K562 (cell line): Measurements from ENCODE around the gene ZDHHC8. TPM values are rescaled to one million over a fixed set of nuclear protein-coding genes. Genes with fewer than 3 reads are reported as not detected.

Experiments
- BACH1 ChIP-seq: fragments of 200-800 bp; sonication (Bioruptor generic); IDR thresholded peaks from 2 replicates; pipeline ENCODE4 v1.6.1; 2016; ENCODE audit warnings: missing genetic modification characterization, missing compliant biosample characterization
- CXXC5 ChIP-seq: fragments of 250-450 bp; sonication (Bioruptor Pico); IDR thresholded peaks from 2 replicates; pipeline ENCODE4 v1.8.0; 2022; ENCODE audit warnings: inconsistent platforms, mild to moderate bottlenecking, moderate library complexity
- DDX20 ChIP-seq: fragments of 450-650 bp; IDR thresholded peaks from 2 replicates; pipeline ENCODE4 v1.6.1; 2016; ENCODE audit warnings: missing genetic modification characterization, low read depth, mild to moderate bottlenecking, missing compliant biosample characterization, moderate library complexity
- DIDO1 ChIP-seq: fragments of 450-650 bp; IDR thresholded peaks from 2 replicates; pipeline ENCODE4 v1.6.1; 2016; ENCODE audit warnings: low read depth, missing biosample characterization, missing genetic modification characterization
- ELF2 ChIP-seq: fragments of 250-450 bp; sonication (Bioruptor Pico); IDR thresholded peaks from 2 replicates; pipeline ENCODE4 v1.5.0; 2021; ENCODE audit warnings: mild to moderate bottlenecking
- ESRRA ChIP-seq: fragments of 450-650 bp; IDR thresholded peaks from 2 replicates; pipeline ENCODE4 v1.6.1; 2014; ENCODE audit warnings: low read depth, mild to moderate bottlenecking, moderate library complexity, borderline replicate concordance
- NFXL1 ChIP-seq: fragments of 450-650 bp; formaldehyde crosslinking; IDR thresholded peaks from 2 replicates; pipeline ENCODE4 v1.4.0; 2021; ENCODE audit warnings: mild to moderate bottlenecking
- NONO ChIP-seq, 2 experiments: fragments of 200-400 bp in 1 of 2; fragments of 450-650 bp in 1 of 2; formaldehyde crosslinking in 1 of 2; IDR thresholded peaks; 2 replicates each; pipeline ENCODE4 v1.6.1; 2017; ENCODE audit warnings: low read depth in 2 of 2, mild to moderate bottlenecking in 2 of 2, moderate library complexity in 2 of 2, low read length in 1 of 2
- PHF20 ChIP-seq: fragments of 450-650 bp; IDR thresholded peaks from 2 replicates; pipeline ENCODE4 v1.6.1; 2018; ENCODE audit not compliant: partially characterized antibody
- RBM15 ChIP-seq: fragments of 200-400 bp; formaldehyde crosslinking; IDR thresholded peaks from 2 replicates; pipeline ENCODE4 v1.6.1; 2018; ENCODE audit warnings: mild to moderate bottlenecking, low read length, moderate library complexity; ENCODE audit not compliant: insufficient read depth
- RHOXF2B ChIP-seq: fragments of 250-450 bp; sonication (Bioruptor Pico); conservative IDR thresholded peaks from 2 replicates; pipeline ENCODE4 v1.5.1; 2021
- ZEB2 ChIP-seq: fragments of 450-650 bp; IDR thresholded peaks from 2 replicates; pipeline ENCODE4 v1.6.1; 2016
- ZSCAN32 ChIP-seq: fragments of 450-650 bp; formaldehyde crosslinking; IDR thresholded peaks from 2 replicates; pipeline ENCODE4 v1.4.0; 2020; ENCODE audit warnings: mild to moderate bottlenecking, moderate library complexity
- polyA plus RNA-seq, 8 experiments: library from polyadenylated mRNA; depleted of rRNA in 4 of 8; stranded (reverse) in 5 of 8; unstranded in 3 of 8; fragments of >200 nt; fragmentation: Nextera tagmentation in 2 of 8; fragmentation: Illumina TruSeq in 1 of 8; extraction: Ambion mirVana in 2 of 8; extraction: Trizol in 1 of 8; gene quantifications; 2 replicates each; pipeline versions ENCODE4 v1.2.1 to v1.2.3, GENCODE V29; 2011 to 2014; ENCODE audit warnings: inconsistent platforms in 1 of 8, missing spikeins in 1 of 8
- total RNA-seq, 7 experiments: library from RNA; depleted of rRNA in 6 of 7; stranded (reverse); fragments of >200 nt in 6 of 7; fragmentation: Illumina TruSeq in 2 of 7; extraction: Trizol in 2 of 7; gene quantifications; 2 replicates each; pipeline versions ENCODE4 v1.2.1 to v1.2.3, GENCODE V29; 2011 to 2021; ENCODE audit warnings: low replicate concordance in 1 of 7
- TF ChIP-seq, protein P1 (sequence below): fragments of 150-350 bp; conservative IDR thresholded peaks from 2 replicates; pipeline ENCODE4 v1.6.1; 2014; ENCODE audit warnings: low read length
- TF ChIP-seq, protein P2 (sequence below): sonication (generic); formaldehyde crosslinking; IDR thresholded peaks from 2 replicates; pipeline ENCODE4 v1.8.1; 2023; ENCODE audit warnings: missing genetic modification reagents, mild to moderate bottlenecking, borderline replicate concordance
- TF ChIP-seq, protein P3 (sequence below): fragments of 250-450 bp; sonication (Bioruptor Pico); IDR thresholded peaks from 2 replicates; pipeline ENCODE4 v1.4.0; 2020
- TF ChIP-seq, protein P4 (sequence below): fragments of 250-450 bp; sonication (Bioruptor Pico); IDR thresholded peaks from 2 replicates; pipeline ENCODE4 v1.8.0; 2022; ENCODE audit warnings: inconsistent platforms

ZDHHC8 gene
- total and polyA plus RNA-seq, 9 of the 15 experiments (the other 6 are each of a cell fraction or from before 2014, with no cell fraction given), result 0.04 to 109 (median 16.4) TPM

DNA sequence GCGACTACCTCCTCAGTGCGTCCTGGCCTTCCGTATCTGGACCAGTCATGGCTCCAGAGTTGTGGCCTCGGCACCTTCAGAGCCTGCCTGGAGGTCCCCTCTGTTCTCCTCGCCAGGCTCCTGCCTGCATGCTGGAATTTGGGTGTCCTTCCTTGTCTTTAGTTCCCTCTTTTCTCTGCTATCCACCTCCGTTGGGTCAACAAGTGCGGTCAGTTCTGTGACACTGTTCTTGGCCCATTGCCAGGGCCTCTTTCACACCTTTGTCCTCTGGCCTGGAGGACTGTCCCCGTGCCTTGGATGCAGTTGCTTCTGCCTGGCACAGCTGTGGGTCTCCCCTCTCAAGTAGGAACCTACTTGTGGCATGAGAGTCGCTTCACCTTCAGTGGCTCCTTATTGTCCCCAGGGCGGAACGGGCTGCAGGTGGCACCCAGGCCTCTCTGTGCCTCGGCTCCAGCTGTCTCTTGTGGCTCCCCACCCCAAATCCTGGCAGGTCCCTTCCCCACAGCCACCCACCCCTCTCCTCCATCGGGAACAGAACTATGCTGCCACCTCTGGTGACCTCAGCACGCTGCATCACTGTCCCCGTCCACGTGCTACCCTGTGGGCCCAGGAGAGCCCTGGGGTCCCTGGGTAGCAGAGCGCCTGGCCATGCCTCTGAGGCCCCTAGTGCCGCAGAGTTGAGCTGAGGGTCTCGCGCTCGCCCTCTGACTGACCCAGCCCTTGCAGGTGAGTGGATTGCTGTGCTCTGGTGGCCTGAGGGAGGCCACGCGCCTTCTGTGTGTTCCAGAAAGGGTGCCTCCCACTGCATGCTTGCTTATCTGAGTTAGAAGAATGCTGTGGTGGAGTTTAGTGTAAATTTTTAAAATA, 46.8 kb upstream of the ZDHHC8 start (continued):
- TF ChIP-seq NFXL1 (no peak), BACH1 (tag) (no peak), ZSCAN32 (0 out of 2 replicates have a peak, but pooled peaks have one; percentile 60), RBM15 (no peak), NONO (IDR thresholded peaks at IDR 0.05; ENCODE audit: low read depth in 2 of 2, low read length in 1 of 2) (no peak), PHF20 (no peak), RHOXF2B (CRISPR knock-in tag) (no peak), DDX20 (tag) (no peak), ZEB2 (no peak), DIDO1 (tag) (no peak), ELF2 (peak; percentile 71), CXXC5 (CRISPR knock-in tag) (peak; percentile 63), ESRRA (no peak)
- TF ChIP-seq, protein P1, sequence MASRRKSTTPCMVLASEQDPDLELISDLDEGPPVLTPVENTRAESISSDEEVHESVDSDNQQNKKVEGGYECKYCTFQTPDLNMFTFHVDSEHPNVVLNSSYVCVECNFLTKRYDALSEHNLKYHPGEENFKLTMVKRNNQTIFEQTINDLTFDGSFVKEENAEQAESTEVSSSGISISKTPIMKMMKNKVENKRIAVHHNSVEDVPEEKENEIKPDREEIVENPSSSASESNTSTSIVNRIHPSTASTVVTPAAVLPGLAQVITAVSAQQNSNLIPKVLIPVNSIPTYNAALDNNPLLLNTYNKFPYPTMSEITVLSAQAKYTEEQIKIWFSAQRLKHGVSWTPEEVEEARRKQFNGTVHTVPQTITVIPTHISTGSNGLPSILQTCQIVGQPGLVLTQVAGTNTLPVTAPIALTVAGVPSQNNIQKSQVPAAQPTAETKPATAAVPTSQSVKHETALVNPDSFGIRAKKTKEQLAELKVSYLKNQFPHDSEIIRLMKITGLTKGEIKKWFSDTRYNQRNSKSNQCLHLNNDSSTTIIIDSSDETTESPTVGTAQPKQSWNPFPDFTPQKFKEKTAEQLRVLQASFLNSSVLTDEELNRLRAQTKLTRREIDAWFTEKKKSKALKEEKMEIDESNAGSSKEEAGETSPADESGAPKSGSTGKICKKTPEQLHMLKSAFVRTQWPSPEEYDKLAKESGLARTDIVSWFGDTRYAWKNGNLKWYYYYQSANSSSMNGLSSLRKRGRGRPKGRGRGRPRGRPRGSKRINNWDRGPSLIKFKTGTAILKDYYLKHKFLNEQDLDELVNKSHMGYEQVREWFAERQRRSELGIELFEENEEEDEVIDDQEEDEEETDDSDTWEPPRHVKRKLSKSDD, result peak; percentile 78; the same call in 1 of the 2 replicates
- TF ChIP-seq, protein P2, sequence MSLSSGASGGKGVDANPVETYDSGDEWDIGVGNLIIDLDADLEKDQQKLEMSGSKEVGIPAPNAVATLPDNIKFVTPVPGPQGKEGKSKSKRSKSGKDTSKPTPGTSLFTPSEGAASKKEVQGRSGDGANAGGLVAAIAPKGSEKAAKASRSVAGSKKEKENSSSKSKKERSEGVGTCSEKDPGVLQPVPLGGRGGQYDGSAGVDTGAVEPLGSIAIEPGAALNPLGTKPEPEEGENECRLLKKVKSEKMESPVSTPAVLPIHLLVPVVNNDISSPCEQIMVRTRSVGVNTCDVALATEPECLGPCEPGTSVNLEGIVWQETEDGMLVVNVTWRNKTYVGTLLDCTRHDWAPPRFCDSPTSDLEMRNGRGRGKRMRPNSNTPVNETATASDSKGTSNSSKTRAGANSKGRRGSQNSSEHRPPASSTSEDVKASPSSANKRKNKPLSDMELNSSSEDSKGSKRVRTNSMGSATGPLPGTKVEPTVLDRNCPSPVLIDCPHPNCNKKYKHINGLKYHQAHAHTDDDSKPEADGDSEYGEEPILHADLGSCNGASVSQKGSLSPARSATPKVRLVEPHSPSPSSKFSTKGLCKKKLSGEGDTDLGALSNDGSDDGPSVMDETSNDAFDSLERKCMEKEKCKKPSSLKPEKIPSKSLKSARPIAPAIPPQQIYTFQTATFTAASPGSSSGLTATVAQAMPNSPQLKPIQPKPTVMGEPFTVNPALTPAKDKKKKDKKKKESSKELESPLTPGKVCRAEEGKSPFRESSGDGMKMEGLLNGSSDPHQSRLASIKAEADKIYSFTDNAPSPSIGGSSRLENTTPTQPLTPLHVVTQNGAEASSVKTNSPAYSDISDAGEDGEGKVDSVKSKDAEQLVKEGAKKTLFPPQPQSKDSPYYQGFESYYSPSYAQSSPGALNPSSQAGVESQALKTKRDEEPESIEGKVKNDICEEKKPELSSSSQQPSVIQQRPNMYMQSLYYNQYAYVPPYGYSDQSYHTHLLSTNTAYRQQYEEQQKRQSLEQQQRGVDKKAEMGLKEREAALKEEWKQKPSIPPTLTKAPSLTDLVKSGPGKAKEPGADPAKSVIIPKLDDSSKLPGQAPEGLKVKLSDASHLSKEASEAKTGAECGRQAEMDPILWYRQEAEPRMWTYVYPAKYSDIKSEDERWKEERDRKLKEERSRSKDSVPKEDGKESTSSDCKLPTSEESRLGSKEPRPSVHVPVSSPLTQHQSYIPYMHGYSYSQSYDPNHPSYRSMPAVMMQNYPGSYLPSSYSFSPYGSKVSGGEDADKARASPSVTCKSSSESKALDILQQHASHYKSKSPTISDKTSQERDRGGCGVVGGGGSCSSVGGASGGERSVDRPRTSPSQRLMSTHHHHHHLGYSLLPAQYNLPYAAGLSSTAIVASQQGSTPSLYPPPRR, result no peak
- TF ChIP-seq, protein P3, sequence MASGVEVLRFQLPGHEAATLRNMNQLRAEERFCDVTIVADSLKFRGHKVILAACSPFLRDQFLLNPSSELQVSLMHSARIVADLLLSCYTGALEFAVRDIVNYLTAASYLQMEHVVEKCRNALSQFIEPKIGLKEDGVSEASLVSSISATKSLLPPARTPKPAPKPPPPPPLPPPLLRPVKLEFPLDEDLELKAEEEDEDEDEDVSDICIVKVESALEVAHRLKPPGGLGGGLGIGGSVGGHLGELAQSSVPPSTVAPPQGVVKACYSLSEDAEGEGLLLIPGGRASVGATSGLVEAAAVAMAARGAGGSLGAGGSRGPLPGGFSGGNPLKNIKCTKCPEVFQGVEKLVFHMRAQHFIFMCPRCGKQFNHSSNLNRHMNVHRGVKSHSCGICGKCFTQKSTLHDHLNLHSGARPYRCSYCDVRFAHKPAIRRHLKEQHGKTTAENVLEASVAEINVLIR (CRISPR knock-in tag), result no peak
- TF ChIP-seq, protein P4, sequence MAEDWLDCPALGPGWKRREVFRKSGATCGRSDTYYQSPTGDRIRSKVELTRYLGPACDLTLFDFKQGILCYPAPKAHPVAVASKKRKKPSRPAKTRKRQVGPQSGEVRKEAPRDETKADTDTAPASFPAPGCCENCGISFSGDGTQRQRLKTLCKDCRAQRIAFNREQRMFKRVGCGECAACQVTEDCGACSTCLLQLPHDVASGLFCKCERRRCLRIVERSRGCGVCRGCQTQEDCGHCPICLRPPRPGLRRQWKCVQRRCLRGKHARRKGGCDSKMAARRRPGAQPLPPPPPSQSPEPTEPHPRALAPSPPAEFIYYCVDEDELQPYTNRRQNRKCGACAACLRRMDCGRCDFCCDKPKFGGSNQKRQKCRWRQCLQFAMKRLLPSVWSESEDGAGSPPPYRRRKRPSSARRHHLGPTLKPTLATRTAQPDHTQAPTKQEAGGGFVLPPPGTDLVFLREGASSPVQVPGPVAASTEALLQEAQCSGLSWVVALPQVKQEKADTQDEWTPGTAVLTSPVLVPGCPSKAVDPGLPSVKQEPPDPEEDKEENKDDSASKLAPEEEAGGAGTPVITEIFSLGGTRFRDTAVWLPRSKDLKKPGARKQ (CRISPR knock-in tag), result no peak
